NAMALWA (cell line): ENCODE results near the gene ZNF799.
"Not testable (repeated sequence)": the region's sequence is repeated elsewhere in the genome, so short reads cannot be mapped to it uniquely, and the experiment has no call there.

ENCODE experiments used
- DNase-seq: peaks from one replicate; pipeline ENCODE4 v3.0.0-alpha.2; 2015; ENCODE audit warnings: low spot score

The ZNF799 gene

DNA sequence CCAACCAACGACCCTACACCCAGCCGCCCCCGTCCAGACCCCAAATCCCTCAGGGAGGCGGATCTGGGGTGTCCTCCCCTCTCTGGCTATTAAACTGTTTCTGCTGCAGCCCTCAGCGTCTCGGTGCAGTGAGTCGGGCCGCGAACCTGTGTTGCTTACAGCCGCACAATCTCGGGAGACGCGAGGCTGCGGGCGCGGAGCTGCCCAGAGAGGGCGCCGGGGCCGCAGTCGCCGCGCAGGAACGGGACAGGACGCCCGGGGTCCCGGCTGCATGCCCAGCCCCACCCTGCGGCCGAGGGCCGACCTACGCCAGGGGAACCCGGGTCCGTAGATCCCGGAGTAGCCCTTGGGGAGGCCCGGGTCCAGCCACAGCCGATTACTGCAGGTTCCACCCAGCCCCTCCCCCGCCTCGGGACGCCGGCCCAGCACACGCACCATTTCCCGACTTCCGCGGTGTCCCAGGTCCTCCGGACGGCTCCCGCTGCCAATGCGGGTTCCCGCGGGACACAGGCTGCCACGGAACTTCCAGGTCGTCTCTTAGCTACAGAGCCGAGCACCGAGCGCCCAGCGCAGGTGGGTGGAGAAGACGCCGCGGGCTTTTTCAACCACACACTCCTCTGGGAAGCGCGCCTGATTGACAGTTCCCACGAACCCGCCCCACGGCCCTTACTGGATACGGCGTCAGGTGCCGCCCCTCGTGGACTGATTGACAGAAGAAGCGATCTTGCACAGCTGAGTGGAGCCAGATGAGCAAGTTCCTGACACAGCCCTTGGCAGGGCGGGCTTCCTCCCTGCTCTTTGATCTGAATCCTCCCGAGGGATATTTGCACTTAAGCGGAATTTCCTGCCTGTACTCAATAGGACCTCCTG lies at the start of gene ZNF799:
ZNF799 (minus strand) TSS at position 639 of the 870 bp plus-strand sequence; CDS start at position 438, 201 bp downstream.
- DNase-seq, result peak; percentile 94

DNA sequence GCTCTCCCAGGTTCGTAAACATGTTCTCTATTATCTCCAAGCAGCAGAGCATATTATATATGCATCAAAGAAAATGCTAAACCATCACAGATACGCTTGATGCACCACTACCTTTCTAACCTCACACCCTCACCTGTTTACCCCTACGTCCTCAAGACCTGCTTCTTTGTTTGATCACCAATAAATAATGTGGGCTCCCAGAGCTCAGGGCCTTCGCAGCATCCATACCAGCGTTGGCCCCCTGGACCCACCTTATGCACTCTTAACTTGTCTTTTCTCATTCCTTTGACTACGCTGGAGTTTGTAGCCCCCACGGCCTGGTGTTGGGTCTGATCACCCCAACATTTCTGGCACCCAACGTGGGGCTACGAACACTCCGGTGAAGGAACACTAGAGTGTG lies 49.8 kb upstream of the ZNF799 start:
- DNase-seq, result no peak

DNA sequence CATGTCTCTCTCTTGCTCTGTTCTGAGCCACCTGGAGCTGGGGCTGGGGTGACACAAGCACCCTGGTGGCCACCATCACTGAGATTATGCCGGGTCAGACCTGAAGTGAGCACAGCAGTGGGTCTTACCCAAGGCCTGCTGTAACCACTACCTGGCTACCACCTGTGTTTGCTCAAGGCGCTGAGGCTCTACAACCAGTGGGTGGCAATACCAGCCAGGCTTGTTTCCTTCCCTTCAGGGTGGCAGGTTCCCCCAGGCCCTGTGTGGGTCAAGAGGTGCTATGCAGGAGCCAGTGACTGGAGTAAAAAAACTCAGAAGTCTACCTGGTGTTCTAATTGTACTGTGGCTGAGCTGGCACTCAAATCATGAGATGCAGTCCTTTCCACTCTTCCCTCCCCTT lies 47.7 kb upstream of the ZNF799 start:
- no peak for DNase-seq

DNA sequence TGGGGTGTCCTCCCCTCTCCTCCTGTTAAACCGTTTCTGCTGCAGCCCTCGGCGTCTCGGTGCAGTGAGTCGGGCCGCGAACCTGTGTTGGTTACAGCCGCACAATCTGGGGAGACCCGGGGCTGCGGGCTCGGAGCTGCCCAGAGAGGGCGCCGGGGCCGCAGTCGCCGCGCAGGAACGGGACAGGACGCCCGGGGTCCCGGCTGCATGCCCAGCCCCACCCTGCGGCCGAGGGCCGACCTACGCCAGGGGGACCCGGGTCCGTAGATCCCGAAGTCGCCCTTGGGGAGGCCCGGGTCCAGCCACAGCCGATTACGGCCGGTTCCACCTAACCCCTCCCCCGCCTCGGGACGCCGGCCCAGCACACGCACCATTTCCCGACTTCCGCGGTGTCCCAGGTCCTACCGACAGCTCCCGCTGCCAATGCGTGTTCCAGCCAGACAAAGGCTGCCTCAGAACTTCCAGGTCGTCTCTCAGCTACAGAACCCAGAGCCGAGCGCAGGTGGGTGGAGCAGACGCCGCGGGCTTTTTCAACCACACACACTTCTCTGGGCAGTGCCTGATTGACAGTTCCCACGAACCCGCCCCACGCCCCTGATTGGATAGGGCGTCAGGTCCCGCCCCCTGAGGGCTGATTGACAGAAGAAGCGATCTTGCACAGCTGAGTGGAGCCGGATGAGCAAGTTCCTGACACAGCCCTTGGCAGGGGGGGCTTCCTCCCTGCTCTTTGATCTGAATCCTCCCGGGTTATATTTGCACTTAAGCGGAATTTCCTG lies 39.7 kb upstream of the ZNF799 start, which contains the start of gene ZNF443:
ZNF443 (minus strand) TSS at position 481 of the 776 bp plus-strand sequence; CDS start at position 374, 107 bp downstream.
- DNase-seq, result peak; percentile 98

DNA sequence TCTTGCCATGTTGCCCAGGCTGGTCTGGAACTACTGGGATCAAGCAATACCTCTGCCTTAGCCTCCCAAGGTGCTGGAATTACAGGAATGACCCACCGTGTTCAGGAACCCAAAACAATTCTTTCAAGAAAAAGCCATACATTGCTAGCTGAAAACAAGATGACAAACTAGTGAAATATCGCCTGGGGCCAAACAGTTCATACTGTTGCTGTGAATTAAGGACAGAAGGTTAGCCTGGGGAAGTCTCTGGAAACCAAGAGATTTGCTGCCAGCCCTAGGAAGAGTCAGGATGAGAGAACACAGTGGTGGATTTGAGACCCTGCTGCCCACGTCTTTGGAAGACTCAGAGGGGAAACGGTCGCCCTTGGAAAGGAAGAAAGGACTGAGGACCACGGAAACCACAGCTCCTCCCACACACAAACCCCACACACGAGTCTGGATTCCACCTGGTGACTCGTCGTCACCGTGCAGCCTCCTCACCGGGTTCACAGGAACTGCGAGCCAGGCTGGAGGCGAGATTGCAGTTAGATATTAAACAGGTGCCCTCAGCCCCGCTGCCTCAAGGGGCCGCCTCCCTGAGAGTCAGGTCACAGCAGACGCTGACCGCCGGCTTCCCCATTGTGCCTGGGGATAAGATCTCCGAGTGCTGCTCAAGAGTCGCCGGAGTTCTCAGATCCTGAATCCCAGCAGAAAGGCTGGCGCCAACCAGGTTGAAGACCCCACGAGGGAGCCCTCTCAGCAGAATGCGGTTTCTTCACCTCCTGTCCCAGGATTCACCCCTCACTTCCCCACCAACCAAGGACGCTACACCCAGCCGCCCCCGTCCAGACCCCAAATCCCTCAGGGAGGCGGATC lies 38.8 kb upstream of the ZNF799 start:
- DNase-seq, result peak; percentile 11

DNA sequence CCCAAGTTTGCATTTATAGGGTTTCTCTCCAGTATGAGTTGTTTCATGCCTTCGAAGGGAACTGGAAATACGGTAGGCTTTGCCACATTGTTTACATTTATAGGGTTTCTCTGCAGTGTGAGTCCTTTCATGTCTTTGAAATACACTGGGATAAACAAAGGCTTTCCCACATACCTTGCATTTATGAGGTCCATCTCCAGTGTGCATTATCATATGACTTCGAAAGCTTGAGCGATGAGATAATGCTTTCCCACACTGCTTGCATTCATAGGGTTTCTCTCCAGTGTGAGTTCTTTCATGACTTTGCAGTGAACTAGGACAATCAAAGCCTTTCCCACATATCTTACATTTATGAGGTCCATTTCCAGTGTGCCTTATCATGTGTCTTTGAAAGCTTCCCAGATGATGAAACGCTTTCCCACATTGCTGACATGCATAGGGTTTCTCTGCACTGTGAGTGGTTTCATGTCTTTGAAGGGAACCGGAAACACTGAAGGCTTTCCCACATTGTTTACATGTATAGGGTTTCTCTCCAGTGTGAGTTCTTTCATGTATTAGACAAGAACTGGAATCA lies 29.7 kb upstream of the ZNF799 start:
- DNase-seq, result not testable (repeated sequence)

DNA sequence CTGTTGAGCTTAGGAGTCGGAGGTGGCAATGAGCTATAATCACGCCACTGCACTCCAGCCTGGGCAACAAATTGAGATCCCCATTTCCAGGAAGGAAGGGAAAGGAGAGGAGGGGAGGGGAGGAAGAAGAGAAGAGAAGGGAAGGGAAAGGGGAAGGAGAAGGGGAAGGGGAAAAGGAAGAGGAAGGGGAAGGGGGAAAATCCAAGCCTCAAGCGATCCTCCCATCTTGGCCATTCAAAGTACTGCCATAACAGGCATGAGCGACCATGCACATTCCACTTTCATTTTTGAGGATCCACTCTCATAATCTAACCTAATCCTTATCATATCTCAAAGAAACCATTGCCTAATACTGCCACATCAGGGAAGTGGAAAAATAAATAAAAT lies 24.8 kb upstream of the ZNF799 start:
- DNase-seq, result no peak

DNA sequence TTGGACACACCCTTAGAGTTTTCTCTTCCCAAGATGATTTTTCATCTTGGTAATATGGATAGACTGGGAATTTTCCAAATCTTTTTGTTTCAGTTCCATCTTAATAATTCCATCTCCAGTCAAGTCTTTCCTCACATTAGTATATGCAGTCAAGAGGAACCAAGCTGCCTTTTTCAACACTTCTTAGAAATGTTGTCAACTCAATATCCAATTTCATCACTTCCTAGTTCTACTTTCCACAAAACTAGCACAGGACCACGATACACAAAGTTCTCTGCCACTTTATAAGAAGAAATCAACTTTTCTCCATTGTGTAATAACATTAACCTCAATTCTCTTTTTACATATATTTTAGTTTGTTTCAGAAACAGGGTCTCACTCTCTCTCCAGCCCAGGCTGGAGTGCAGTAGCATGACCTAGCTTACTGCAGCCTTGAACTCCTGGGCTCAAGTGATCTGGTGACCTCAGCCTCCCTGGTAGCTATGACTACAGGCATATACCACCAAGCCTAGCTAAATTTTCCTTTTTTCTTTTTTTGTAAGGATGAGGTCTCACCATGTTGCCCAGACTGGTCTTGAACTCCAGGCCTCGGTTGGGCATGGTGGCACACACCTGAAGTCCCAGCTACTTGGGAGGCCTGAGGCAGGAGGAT lies 24.3 kb upstream of the ZNF799 start:
- DNase-seq, result no peak

DNA sequence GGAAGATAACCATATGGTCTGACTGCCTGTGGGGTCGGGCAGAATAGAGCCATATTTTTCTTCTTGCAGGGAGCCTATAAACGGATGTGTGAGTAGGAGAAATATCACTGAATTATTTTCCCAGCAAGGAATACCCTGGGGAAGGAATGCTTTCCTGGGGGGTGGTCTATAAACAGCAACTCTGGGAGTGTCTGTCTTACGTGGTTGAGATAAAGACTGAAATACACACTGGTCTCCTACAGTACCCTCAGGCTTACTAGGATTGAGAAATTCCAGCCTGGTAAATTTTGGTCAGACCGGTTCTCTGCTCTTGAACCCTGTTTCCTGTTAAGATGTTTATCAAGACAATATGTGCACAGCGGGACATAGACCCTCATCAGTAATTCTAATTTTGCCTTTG lies 16.2 kb upstream of the ZNF799 start:
- not testable (repeated sequence) for DNase-seq

DNA sequence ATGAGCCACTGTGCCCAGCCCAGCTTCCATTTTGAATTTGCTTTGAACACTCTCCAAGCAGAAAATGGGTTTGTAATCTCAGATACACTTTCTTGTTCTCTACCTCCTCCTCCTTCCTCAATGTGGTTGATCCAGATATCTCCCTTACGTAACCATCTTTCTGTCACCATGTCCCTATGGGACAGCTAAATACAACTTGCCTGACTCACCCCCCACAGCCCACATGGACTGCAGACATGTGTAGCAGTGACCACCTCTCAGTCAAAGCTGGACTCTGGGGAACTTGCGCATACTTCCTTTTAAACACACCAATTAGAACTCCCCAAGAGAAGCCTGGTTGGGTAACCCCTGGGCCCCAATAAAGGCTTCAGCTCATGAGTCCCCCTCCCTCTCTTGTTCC lies 10.8 kb upstream of the ZNF799 start:
- no peak for DNase-seq

DNA sequence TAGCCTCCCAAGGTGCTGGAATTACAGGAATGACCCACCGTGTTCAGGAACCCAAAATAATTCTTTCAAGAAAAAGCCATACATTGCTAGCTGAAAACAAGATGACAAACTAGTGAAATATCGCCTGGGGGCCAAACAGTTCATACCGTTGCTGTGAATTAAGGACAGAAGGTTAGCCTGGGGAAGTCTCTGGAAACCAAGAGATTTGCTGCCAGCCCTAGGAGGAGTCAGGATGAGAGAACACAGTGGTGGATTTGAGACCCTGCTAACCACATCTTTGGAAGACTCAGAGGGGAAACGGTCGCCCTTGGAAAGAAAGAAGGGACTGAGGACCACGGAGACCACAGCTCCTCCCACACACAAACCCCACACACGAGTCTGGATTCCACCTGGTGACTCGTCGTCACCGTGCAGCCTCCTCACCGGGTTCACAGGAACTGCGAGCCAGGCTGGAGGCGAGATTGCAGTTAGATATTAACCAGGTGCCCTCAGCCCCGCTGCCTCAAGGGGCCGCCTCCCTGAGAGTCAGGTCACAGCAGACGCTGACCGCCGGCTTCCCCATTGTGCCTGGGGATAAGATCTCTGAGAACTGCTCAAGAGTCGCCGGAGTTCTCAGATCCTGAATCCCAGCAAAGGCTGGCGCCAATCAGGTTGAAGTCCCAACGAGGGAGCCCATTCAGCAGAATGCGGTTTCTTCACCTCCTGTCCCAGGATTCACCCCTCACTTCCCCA lies 1.0 kb downstream of the ZNF799 start:
- peak; percentile 17 for DNase-seq

DNA sequence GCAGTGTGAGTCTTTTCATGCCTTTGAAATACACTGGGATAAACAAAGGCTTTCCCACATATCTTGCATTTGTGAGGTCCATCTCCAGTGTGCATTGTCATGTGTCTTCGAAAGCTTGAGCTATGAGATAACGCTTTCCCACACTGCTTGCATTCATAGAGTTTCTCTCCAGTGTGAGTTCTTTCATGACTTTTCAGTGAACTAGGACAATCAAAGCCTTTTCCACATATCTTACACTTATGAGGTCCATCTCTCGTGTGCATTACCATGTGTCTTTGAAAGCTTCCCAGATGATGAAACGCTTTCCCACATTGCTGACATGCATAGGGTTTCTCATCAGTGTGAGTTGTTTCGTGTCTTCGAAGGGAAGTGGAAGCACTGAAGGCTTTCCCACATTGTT lies 9.9 kb downstream of the ZNF799 start:
- DNase-seq, result not testable (repeated sequence)

DNA sequence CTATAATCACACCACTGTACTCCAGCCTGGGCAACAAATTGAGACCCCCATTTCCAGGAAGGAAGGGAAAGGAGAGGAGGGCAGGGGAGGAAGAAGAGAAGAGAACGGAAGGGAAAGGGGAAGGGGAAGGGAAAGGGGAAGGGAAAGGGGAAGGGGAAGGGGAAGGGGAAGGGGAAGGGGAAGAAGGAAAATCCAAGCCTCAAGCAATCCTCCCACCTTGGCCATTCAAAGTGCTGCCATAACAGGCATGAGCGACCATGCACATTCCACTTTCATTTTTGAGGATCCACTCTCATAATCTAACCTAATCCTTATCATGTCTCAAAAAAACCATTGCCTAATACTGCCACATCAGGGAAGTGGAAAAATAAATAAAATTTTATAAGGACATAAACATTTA lies 14.7 kb downstream of the ZNF799 start:
- DNase-seq, result not testable (repeated sequence)

DNA sequence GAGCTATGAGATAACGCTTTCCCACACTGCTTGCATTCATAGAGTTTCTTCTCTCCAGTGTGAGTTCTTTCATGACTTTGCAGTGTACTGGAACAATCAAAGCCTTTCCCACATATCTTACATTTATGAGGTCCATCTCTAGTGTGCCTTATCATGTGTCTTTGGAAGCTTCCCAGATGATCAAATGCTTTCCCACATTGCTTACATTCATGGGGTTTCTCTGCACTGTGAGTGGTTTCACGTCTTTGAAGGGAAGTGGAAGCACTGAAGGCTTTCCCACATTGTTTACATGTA lies 20.7 kb downstream of the ZNF799 start:
- no peak for DNase-seq

DNA sequence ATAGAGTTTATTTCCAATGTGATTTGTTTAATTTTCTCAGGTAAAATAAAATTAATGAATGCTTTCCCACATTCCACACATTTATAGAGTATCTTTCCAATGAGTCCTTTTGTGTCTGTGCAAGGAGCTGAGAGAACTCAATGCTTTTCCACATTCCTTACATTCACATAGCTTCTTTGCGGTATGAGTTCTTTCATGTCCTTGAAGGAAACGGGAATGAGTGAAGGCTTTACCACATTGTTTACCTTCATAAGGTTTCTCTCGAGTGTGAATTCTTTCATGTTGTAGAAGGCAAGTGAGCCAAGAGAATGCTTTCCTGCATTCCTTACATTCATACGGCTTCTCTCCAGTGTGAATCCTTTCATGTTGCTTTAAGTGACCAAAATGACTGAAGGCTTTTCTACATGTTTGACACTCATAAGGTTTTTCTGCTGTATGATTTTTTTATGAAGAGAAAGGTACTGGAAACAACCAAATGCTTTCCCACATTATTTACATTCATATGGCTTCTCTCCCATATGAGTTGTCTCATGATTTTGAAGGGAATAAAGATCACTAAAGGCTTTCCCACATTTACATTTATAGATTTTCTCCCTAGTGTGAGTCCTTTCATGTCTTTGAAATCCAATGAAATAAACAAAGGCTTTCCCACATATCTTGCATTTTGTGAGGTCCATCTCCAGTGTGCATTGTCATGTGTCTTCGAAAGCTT lies 21.2 kb downstream of the ZNF799 start:
- DNase-seq, result no peak

DNA sequence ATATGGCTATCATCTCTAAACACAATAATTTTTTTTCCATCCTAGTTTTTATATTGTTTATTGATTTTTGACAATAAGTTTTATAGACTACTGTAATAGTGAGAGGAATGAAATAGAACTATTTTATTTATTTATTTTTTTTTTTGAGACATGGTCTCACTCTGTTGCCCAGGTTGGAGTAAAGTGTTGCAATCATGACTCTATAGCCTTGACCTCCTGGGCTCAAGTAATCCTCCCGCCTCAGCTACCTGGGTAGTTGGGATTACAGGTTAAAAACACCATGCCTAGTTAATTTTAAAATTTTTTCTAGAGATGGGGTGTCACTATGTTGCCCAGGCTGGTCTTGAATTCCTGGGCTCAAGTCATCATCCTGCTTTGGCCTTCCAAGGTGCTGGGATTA lies 27.0 kb downstream of the ZNF799 start:
- no peak for DNase-seq

DNA sequence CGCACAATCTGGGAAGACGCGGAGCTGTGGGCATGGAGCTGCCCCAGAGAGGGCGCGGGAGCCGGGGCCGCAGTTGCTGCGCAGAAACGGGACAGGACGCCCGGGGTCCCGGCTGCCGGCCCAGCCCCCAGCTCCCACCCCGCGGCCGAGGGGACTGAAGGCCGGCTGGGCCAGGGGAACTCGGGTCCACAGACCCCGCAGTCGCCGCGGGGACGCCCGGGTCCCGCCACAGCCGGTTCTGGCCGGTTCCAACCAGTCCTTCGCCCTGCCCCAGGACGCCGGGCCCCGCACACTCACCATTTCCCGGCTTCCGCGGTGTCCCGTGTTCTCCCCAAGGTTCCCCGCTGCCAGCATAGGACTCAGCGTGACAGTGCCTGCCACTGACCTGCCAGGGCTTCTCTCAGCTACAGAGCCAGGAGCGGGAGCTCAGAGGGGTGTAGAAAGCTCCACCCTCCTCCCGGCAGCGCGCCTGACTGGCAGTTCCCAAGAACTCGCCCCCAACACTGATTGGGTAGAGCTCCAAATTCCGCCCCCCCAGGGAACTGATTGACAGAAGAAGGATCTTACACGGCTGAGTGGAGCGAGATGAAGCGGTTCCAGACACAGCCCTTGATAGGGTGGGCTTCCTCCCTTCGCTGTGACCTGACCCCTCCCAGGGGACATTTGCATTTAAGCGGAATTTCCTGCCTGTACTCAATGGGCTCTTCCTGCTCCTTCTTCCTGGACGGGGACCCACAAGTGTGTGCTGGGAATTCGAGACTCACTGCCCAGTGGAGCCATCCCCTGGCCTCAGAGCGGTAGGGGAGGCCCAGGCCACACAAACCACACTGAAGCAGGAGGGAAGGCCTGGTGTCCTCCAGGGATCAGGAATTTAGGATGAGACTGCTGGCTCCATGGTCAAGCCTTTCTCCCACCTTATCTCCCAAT lies 35.6 kb downstream of the ZNF799 start, which contains the start of gene ZNF442:
ZNF442 (minus strand) TSS at position 448 of the 927 bp plus-strand sequence. CDS start 2,052 bp downstream, outside the sequence.
- DNase-seq, result no peak

DNA sequence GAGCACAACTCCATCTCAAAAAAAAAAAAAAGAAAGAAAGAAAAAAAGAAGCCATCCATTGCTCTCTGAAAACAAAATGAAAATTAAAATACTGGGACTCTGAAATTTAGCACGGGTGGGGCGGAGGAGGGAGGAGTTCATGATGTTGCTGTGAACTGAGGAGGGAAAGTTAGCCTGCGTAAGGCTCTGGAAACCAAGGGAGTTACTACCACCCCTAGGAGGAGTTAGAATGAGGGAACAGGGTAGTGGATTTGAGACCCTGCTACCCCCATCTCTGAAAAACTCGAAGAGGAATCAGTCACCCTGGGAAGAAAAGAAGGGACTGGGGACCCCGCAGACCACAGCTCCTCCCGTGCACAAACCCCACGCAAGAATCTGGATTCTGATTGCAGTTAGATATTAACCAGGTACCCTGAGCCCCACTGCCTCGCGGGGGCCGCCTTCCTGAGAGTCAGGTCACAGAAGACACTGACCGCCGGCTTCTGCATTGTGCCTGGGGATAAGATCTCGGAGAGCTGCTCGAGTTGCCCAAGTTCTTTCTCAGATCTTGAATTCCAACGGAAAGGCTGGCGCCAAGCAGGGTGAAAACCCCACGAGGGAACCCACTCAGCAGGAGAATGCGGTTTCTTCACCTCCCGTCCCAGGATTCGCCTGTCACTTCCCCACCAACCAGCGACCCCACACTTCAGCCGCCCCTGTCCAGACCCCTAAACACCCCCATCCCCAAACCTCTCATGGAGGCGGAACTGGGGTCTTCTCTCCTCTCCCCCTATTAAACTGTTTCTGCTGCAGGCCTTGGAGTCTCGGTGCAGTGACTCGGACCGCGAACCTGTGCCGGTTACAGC lies 36.5 kb downstream of the ZNF799 start:
- no peak for DNase-seq
